OCI-LY1 (cell line): ENCODE data around the gene STAC3.

Experiments
- CTCF ChIP-seq: fragments of 200-600 bp; sonication (generic), shearing (Covaris generic); IDR thresholded peaks from 2 replicates; pipeline ENCODE4 v1.5.1; 2017; ENCODE audit warnings: mild to moderate bottlenecking, antibody characterized with exemption, low read length, moderate library complexity, mixed read lengths
- EZH2 ChIP-seq: fragments of 200-600 bp; sonication (generic), shearing (Covaris generic); IDR thresholded peaks from 2 replicates; pipeline ENCODE4 v1.8.0; 2017; ENCODE audit warnings: borderline replicate concordance, mixed run types, mild to moderate bottlenecking, antibody characterized with exemption, low read length, moderate library complexity, mixed read lengths

GRCh38 chr12:57193706-57194245, 57.2 kb downstream of the STAC3 start:
- no peak for TF ChIP-seq CTCF
- no peak for TF ChIP-seq EZH2
